HG02870 (cell line): ENCODE measurements around the gene RELL2.

ENCODE experiments used
- ATAC-seq: cut with Tn5 transposase; IDR thresholded peaks from one replicate; pipeline ENCODE4 v1.9.1; 2021; ENCODE audit warnings: mild to moderate bottlenecking, moderate library complexity; ENCODE audit not compliant: unreplicated experiment

RELL2 gene

GRCh38 chr5:141649056-141649688 lies 12.4 kb downstream of the RELL2 start:
- no peak for ATAC-seq

GRCh38 chr5:141649972-141650371 lies 13.2 kb downstream of the RELL2 start:
- no peak for ATAC-seq

GRCh38 chr5:141650851-141651727 lies 14.3 kb downstream of the RELL2 start, which contains the start of gene FCHSD1:
Gene FCHSD1, minus strand, starts transcription at chr5:141651418. Its CDS starts 50 bp downstream, at chr5:141651368.
- peak; percentile 96 for ATAC-seq

GRCh38 chr5:141651728-141652105 lies 14.9 kb downstream of the RELL2 start:
- no peak for ATAC-seq

GRCh38 chr5:141654298-141654697 lies 17.5 kb downstream of the RELL2 start:
- no peak for ATAC-seq

- ATAC-seq: no peak
These were observed 18.2 kb downstream of the RELL2 start for GRCh38 chr5:141655020-141655419.

GRCh38 chr5:141656396-141656795 lies 19.6 kb downstream of the RELL2 start:
- no peak for ATAC-seq

GRCh38 chr5:141657404-141657803 lies 20.6 kb downstream of the RELL2 start:
- ATAC-seq: no peak

- peak; percentile 73 for ATAC-seq
These were observed 21.2 kb downstream of the RELL2 start for GRCh38 chr5:141657937-141658545.

- ATAC-seq: no peak
These were observed 25.2 kb downstream of the RELL2 start for GRCh38 chr5:141662028-141662427.

- no peak for ATAC-seq
These were observed 26.7 kb downstream of the RELL2 start for GRCh38 chr5:141663506-141663905.

GRCh38 chr5:141664733-141665461 lies 28.1 kb downstream of the RELL2 start:
- peak; percentile 99 for ATAC-seq

- ATAC-seq: no peak
These were observed 29.5 kb downstream of the RELL2 start for GRCh38 chr5:141665995-141666940.

- ATAC-seq: no peak
These were observed 31.9 kb downstream of the RELL2 start for GRCh38 chr5:141668601-141669265.

- no peak for ATAC-seq
These were observed 32.7 kb downstream of the RELL2 start for GRCh38 chr5:141669520-141669919.

- no peak for ATAC-seq
These were observed 35.5 kb downstream of the RELL2 start for GRCh38 chr5:141672071-141672840.

GRCh38 chr5:141672841-141673813 lies 36.3 kb downstream of the RELL2 start:
- no peak for ATAC-seq

GRCh38 chr5:141674747-141675146 lies 38.0 kb downstream of the RELL2 start:
- no peak for ATAC-seq
